Bronchial epithelial cell (primary cell): ENCODE data around the gene LIPG. TPM values are rescaled to one million over a fixed set of nuclear protein-coding genes. Genes with fewer than 3 reads are reported as not detected.

ENCODE experiments used
- DNase-seq: peaks from one replicate; pipeline ENCODE4 v3.0.0-alpha.2; 2010; ENCODE audit warnings: low read depth
- FAIRE-seq: peaks from 2 replicates; lab custom pipeline; 2011; peaks lifted over from hg19 to GRCh38; lab: Jason Lieb, UNC
- H3K27me3 ChIP-seq: 2 replicates; pipeline ENCODE4 v1.5.1; 2011; ENCODE audit warnings: low read length; ENCODE audit not compliant: control insufficient read depth, insufficient read depth
- H3K36me3 ChIP-seq: 2 replicates; pipeline ENCODE4 v1.5.1; 2011; ENCODE audit warnings: low read length; ENCODE audit not compliant: control insufficient read depth, insufficient read depth
- H3K4me3 ChIP-seq: 2 replicates; pipeline ENCODE4 v1.5.1; 2011; ENCODE audit warnings: mild to moderate bottlenecking, low read depth, low read length, control low read depth
- total RNA-seq: library from RNA; depleted of rRNA; stranded (reverse); fragments of >200 nt; gene quantifications from 2 replicates; pipeline ENCODE4 v1.2.1, GENCODE V29; 2014
- TF ChIP-seq, protein P1 (sequence below): IDR thresholded peaks from 2 replicates; pipeline ENCODE4 v1.5.1; 2011; ENCODE audit warnings: mild to moderate bottlenecking, moderate library complexity, low read length, control low read depth, inconsistent platforms; ENCODE audit not compliant: insufficient read depth, severe bottlenecking

LIPG gene
- total RNA-seq, 1 donor from 2014 or later, result 9.5 TPM

DNA sequence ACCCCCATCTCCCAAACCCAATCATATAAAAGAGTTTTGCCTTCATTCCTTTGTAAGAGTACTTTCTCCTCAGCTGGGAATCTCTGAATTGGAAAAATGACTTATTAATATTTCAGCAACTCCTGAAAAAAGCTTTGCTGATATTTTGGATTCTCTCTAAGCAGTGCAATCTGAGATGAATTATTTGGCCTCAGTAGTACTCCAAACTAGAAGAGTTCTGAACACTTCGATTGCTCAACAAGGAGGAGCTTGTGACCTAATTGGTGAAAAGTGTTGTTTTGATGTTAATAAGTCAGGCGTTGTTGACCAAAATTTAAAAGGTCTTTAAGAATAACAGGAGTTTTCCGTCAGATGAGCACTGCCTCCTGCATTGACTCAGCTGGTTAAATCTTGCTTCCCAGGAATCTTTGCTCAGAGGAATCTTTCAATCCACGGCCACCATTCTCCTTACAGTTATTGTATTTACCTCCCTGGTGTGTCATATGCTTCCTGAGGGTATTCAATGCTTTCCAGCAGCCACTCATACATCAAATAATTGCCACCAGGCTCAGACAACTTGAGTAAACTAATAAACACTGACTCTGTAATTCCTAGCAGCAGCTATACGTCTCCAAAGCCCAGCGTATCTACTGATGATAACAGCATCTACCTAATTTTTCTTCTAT, 24.5 kb upstream of the LIPG start:
- Histone ChIP-seq H3K4me3 (no peak overlapping the region), H3K36me3 (no peaks in the 10 kb centered on the region), H3K27me3 (no peaks in the 10 kb centered on the region)
- DNase-seq (no peak), FAIRE-seq (no peak)
- TF ChIP-seq, protein P1, sequence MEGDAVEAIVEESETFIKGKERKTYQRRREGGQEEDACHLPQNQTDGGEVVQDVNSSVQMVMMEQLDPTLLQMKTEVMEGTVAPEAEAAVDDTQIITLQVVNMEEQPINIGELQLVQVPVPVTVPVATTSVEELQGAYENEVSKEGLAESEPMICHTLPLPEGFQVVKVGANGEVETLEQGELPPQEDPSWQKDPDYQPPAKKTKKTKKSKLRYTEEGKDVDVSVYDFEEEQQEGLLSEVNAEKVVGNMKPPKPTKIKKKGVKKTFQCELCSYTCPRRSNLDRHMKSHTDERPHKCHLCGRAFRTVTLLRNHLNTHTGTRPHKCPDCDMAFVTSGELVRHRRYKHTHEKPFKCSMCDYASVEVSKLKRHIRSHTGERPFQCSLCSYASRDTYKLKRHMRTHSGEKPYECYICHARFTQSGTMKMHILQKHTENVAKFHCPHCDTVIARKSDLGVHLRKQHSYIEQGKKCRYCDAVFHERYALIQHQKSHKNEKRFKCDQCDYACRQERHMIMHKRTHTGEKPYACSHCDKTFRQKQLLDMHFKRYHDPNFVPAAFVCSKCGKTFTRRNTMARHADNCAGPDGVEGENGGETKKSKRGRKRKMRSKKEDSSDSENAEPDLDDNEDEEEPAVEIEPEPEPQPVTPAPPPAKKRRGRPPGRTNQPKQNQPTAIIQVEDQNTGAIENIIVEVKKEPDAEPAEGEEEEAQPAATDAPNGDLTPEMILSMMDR, result no peak

GRCh38 chr18:49544362-49544761, 17.5 kb upstream of the LIPG start:
- no peaks in the 10 kb centered on the region for H3K36me3 ChIP-seq
- no peaks in the 10 kb centered on the region for H3K27me3 ChIP-seq
- TF ChIP-seq, protein P1, result no peak
- DNase-seq, result peak; percentile 24
- FAIRE-seq, result no peak
- no peak overlapping the region for H3K4me3 ChIP-seq

DNA sequence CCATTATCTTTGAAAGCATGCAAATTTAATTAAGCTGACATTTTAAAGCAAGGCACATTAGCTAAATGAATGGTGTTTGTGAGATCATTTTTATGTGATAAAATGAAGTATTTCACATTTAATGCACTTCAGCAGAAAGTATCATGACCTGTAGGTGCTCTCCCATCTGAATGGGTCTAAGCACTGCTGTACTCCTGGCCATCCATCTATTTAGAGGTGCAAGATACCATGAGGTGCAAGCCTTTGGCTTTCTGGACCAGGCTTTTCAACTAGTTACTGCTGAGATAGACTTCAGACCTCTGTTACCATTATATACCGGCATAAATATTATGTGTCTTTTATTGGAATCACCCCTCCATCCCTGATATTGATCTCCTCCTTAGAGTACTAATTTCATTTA, 15.6 kb upstream of the LIPG start:
- H3K36me3 ChIP-seq, result no peaks in the 10 kb centered on the region
- no peaks in the 10 kb centered on the region for H3K27me3 ChIP-seq
- FAIRE-seq (no peak), DNase-seq (no peak)
- TF ChIP-seq, protein P1, result no peak
- no peak overlapping the region for H3K4me3 ChIP-seq

GRCh38 chr18:49546719-49547273, 15.1 kb upstream of the LIPG start:
- TF ChIP-seq, protein P1, result no peak
- no peak overlapping the region for H3K4me3 ChIP-seq
- no peaks in the 10 kb centered on the region for H3K36me3 ChIP-seq
- FAIRE-seq (no peak), DNase-seq (no peak)
- H3K27me3 ChIP-seq, result no peaks in the 10 kb centered on the region

DNA sequence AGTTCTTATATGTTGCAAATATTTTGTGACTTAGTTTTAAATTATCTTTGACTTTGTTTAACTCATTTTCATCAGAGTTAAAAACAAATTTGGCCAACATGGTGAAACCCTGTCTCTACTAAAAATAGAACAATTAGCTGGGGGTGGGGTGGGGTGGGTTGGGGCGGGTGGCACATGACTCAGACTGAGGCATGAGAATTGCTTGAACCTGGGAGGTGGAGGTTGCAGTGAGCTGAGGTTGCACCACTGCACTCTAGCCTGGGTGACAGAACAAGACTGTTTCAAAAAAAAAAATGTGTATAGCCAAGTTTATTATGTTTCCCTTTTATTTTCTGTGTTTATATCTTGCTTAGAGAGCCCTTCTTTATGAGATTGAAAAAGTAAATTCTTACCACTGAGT, 14.2 kb upstream of the LIPG start:
- no peaks in the 10 kb centered on the region for H3K36me3 ChIP-seq
- DNase-seq (peak; percentile 46), FAIRE-seq (no peak)
- TF ChIP-seq, protein P1, result no peak
- no peaks in the 10 kb centered on the region for H3K27me3 ChIP-seq
- H3K4me3 ChIP-seq, result no peak overlapping the region
